ENCODE results near the gene SPATA24. TPM values are rescaled to one million over a fixed set of nuclear protein-coding genes. Genes with fewer than 3 reads are reported as not detected.

SPATA24 gene
- total and polyA plus RNA-seq, 2 of the 8 experiments (the other 6 are each of a cell fraction or from before 2014, with no cell fraction given): 5.8 to 9.4 TPM

- FAIRE-seq (no peak), DNase-seq (ENCODE audit: low read depth in 1 of 2, low spot score in 2 of 2) (no peak)
- Histone ChIP-seq H2BK12ac (ENCODE audit: low read depth, low read length) (peak overlapping the region; percentile 92; the same call in 1 of the 2 replicates), H2AK5ac (ENCODE audit: low read depth, low read length) (peak overlapping the region; percentile 58; the same call in 1 of the 2 replicates), H3K4ac (replicated peaks; ENCODE audit: insufficient read length, low read depth, low read length) (no peak overlapping the region), H2BK5ac (ENCODE audit: low read depth, low read length) (peak overlapping the region; percentile 85; the same call in 1 of the 2 replicates), H2BK15ac (ENCODE audit: low read length) (peak overlapping the region; percentile 95; the same call in 1 of the 2 replicates), H2BK20ac (ENCODE audit: low read length) (peak overlapping the region; percentile 66; the same call in 1 of the 2 replicates), H4K5ac (ENCODE audit: insufficient read length, low read depth, low read length) (no peak overlapping the region), H3K4me1 (replicated peaks in 1 of 4; ENCODE audit: control insufficient read depth in 3 of 4, insufficient read depth in 4 of 4, low read length in 3 of 4) (peaks cover 3 to 21% (median 12%) of the 10 kb centered on the region in 4 experiments), H3K23me2 (ENCODE audit: low read depth, low read length) (peaks cover 6% of the 10 kb centered on the region; the same call in 1 of the 2 replicates), H3K27me3 (replicated peaks in 1 of 4; ENCODE audit: control insufficient read depth in 3 of 4, extremely low read depth in 1 of 4, insufficient read depth in 3 of 4, low read length in 3 of 4) (peaks cover 0 to 3% (median 1%) of the 10 kb centered on the region in 4 experiments; a peak in 4 of 7 replicates), H4K20me1 (replicated peaks in 1 of 2; ENCODE audit: control insufficient read depth in 1 of 2, insufficient read depth in 2 of 2, low read length in 2 of 2) (peaks cover 0 to 1% of the 10 kb centered on the region in 2 experiments), H3K4me2 (ENCODE audit: insufficient read depth in 1 of 2, low read depth in 2 of 2, low read length in 2 of 2) (peak overlapping the region; percentile 48 to 55), H4K8ac (ENCODE audit: extremely low read depth, insufficient read depth, low read length) (no peak overlapping the region), H3K9ac (replicated peaks in 1 of 4; ENCODE audit: extremely low read depth in 1 of 4, low read depth in 3 of 4, low read length in 3 of 4) (no peak overlapping the region), H3K14ac (ENCODE audit: insufficient read length) (no peak overlapping the region), H2BK120ac (replicated peaks; ENCODE audit: low read depth, low read length) (peak overlapping the region; percentile 20), H3K79me1 (ENCODE audit: low read depth, low read length) (no peaks in the 10 kb centered on the region; the same call in 1 of the 2 replicates), H3K23ac (ENCODE audit: insufficient read length) (no peak overlapping the region), H2AFZ (ENCODE audit: low read length) (no peak overlapping the region), H3K4me3 (ENCODE audit: extremely low read depth in 1 of 4, insufficient read depth in 2 of 4, low read depth in 3 of 4, low read length in 4 of 4) (no peak overlapping the region), H3K27ac (ENCODE audit: low read depth, low read length) (0 out of 2 replicates have a peak overlapping the region, but pooled peaks have one; percentile 29), H4K91ac (replicated peaks; ENCODE audit: insufficient read length, low read length) (peak overlapping the region; percentile 48), H3K56ac (replicated peaks; ENCODE audit: insufficient read length, low read depth, low read length) (no peak overlapping the region), H3K36me3 (ENCODE audit: control insufficient read depth in 2 of 4, insufficient read depth in 4 of 4, low read length in 3 of 4) (no peaks in the 10 kb centered on the region), H3K18ac (ENCODE audit: extremely low read depth, low read length) (peak overlapping the region; percentile 68), H3K79me2 (ENCODE audit: control insufficient read depth in 1 of 2, insufficient read depth in 2 of 2, low read length in 2 of 2) (no peaks in the 10 kb centered on the region), H3K9me3 (ENCODE audit: insufficient read depth in 2 of 2, low read depth in 1 of 2, low read length in 1 of 2) (no peaks in the 10 kb centered on the region)
- ChIA-PET POLR2A (ENCODE audit: partially characterized antibody) (interaction anchor here (0.9 to 3.6 kb wide), 16 partner anchors 8 to 108 kb away, joined by 3 to 16 read pairs (median 4); partner anchors contain the start of genes MATR3, PAIP2 and SPATA24), CTCF (ENCODE audit: partially characterized antibody) (interaction anchor here (0.6 to 2.7 kb wide), 6 partner anchors 11 to 239 kb away, joined by 3 to 15 read pairs (median 4); no protein-coding TSS in a partner anchor)
- TF ChIP-seq ASH2L (IDR thresholded peaks at IDR 0.05; ENCODE audit: low read length) (peak; percentile 9), MAX (IDR thresholded peaks at IDR 0.05) (no peak), RAD21 (IDR thresholded peaks at IDR 0.05 in 1 of 2, conservative IDR thresholded peaks at IDR 0.05 in 1 of 2; ENCODE audit: low read depth in 2 of 2, low read length in 2 of 2) (no peak), GABPA (IDR thresholded peaks at IDR 0.05; ENCODE audit: borderline replicate concordance, insufficient read depth, low read length) (no peak)
- 95% methylated on average over 10 of the region's 10 CpGs; no CpG with 5 or more reads in 1 of the 2 experiments for WGBS, 2 experiments (ENCODE audit: extremely low coverage in 1 of 2, insufficient coverage in 1 of 2, insufficient read length in 1 of 2, insufficient replicate concordance in 2 of 2, low coverage in 1 of 2, low lambda C conversion rate in 2 of 2, missing lambda C conversion rate in 1 of 2)
These were observed 16.2 kb downstream of the SPATA24 start for GRCh38 chr5:139387611-139388197.

Data from H1 (cell line).